ENCODE results near the gene CYP2A7. TPM values are rescaled to one million over a fixed set of nuclear protein-coding genes. Genes with fewer than 3 reads are reported as not detected.
"Not testable (repeated sequence)": the region's sequence is repeated elsewhere in the genome, so short reads cannot be mapped to it uniquely, and the experiment has no call there.

The CYP2A7 gene
- not detected in 2 replicates for polyA plus RNA-seq
- not detected in 2 replicates for polyA minus RNA-seq

DNA sequence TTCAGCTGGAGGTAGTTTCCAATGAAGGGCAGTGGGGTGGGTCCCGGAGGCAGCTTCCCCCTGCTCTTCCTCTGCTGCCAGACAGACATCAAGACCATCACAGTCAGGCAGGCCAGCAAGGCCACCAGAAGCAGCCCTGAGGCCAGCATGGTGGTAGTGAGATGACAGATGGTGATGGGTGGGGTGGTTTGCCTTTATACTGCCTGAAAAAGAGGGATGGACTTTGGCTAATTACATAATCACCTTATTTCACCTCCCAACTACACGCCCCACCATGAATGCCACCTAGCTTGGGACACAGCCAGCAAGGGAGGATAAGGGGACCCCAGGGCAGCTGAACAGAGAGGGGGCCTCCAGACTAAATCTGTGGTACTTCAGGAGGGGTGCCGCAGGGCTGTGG is at the start of gene CYP2A7:
Gene CYP2A7, minus strand, starts transcription at position 170 of the 400 bp plus-strand sequence. Its CDS starts 21 bp downstream, at position 149.
- not testable (repeated sequence) for H2AFZ ChIP-seq (ENCODE audit: low read depth, low read length); H3K27ac ChIP-seq (ENCODE audit: low read length); H3K27me3 ChIP-seq (ENCODE audit: insufficient read depth, low read depth, low read length); H3K9me3 ChIP-seq (ENCODE audit: low read length); H3K79me2 ChIP-seq (replicated peaks; ENCODE audit: insufficient read depth, low read length); H3K4me2 ChIP-seq (ENCODE audit: low read length); H3K4me3 ChIP-seq (ENCODE audit: low read length); H4K20me1 ChIP-seq (ENCODE audit: insufficient read depth); H3F3A ChIP-seq (ENCODE audit: insufficient read depth, low read length, poor library complexity, severe bottlenecking); H3K9ac ChIP-seq (ENCODE audit: low read length); H3K36me3 ChIP-seq (ENCODE audit: insufficient read depth, low read length); H3K9me2 ChIP-seq (ENCODE audit: insufficient read depth, low read length)

DNA sequence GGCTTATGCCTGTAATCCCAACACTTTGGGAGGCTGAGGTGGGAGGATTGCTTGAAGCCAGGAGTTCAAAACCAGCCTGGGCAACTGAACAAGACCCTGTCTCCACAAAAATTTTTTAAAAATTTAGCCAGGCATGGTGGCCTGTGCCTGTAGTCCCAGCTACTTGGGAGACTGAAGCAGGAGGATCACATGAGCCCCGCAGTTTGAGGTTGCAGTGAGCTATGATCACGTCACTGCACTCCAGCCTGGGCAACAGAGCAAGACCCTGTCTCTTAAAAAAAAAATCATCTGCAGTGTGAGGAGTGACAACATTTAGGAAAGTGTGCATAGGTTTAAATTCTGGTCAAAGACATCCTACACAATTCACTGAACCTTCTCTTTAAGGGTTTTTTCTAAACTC is 48.8 kb upstream of the CYP2A7 start:
- H2AFZ ChIP-seq (ENCODE audit: low read depth, low read length); H3K4me3 ChIP-seq (ENCODE audit: low read length): not testable (repeated sequence)

DNA sequence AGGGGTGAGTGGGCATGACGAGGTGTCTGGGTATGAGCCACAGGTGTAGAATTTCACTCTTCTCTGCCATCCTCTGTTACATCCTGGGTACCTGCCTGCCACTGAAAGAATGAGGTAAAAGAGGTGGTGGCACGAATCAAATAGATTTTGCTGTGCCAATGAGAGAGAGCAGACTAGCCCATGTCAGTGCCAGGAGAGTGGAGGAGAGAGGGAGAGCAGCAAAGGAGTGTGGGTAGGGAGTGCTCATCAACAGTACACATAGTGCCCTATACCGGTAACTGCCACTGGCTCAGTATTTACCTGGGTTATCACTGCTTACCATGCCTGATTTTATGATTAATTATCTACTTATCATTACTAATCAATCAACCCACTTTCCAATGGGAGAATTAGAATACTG is 47.9 kb upstream of the CYP2A7 start:
- H3K27ac ChIP-seq (ENCODE audit: low read length); H2AFZ ChIP-seq (ENCODE audit: low read depth, low read length); H3K9me2 ChIP-seq (ENCODE audit: insufficient read depth, low read length); H3K27me3 ChIP-seq (ENCODE audit: insufficient read depth, low read depth, low read length); H3K4me3 ChIP-seq (ENCODE audit: low read length); H4K20me1 ChIP-seq (ENCODE audit: insufficient read depth); H3K79me2 ChIP-seq (replicated peaks; ENCODE audit: insufficient read depth, low read length); H3K36me3 ChIP-seq (ENCODE audit: insufficient read depth, low read length); H3F3A ChIP-seq (ENCODE audit: insufficient read depth, low read length, poor library complexity, severe bottlenecking); H3K4me2 ChIP-seq (ENCODE audit: low read length); H3K9ac ChIP-seq (ENCODE audit: low read length); H3K9me3 ChIP-seq (ENCODE audit: low read length): not testable (repeated sequence)

More for the DNA sequence above, 48.8 kb upstream of the CYP2A7 start:
- H3K27me3 ChIP-seq (ENCODE audit: insufficient read depth, low read depth, low read length); H3K4me2 ChIP-seq (ENCODE audit: low read length); H3F3A ChIP-seq (ENCODE audit: insufficient read depth, low read length, poor library complexity, severe bottlenecking); H3K9me3 ChIP-seq (ENCODE audit: low read length); H3K9me2 ChIP-seq (ENCODE audit: insufficient read depth, low read length); H3K27ac ChIP-seq (ENCODE audit: low read length); H4K20me1 ChIP-seq (ENCODE audit: insufficient read depth); H3K36me3 ChIP-seq (ENCODE audit: insufficient read depth, low read length); H3K79me2 ChIP-seq (replicated peaks; ENCODE audit: insufficient read depth, low read length); H3K9ac ChIP-seq (ENCODE audit: low read length): not testable (repeated sequence)

DNA sequence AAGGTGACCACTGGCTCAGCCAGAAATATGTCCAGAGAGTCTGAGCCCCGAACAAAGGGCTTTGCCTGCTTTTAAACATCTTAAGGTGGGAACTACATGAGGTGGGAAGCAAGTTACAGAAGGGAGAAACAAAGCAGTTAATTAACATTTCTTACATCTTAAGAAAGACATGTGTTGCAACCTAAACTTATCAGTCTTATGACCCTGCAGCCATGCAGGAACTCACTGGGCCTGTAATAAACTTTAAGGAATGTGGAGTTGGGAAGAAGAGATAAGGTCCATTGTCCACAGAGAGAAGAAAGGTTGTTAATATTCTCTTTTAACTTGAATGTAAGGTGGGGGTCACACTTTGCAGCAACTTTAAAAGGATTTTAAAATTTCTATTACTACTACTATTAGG is 46.8 kb upstream of the CYP2A7 start:
- TF ChIP-seq MXI1 (conservative IDR thresholded peaks at IDR 0.05; ENCODE audit: poor library complexity, severe bottlenecking) = no peak
- TF ChIP-seq REST (IDR thresholded peaks at IDR 0.05; ENCODE audit: borderline replicate concordance) = no peak
- no peak for TF ChIP-seq RAD21 (conservative IDR thresholded peaks at IDR 0.05)
- no peak for TF ChIP-seq POLR2AphosphoS5 (IDR thresholded peaks at IDR 0.05)
- no peak for TF ChIP-seq EZH2 (IDR thresholded peaks at IDR 0.05; ENCODE audit: borderline replicate concordance, insufficient read depth, low read length, poor library complexity, severe bottlenecking)
- no peak for TF ChIP-seq EP300 (conservative IDR thresholded peaks at IDR 0.05; ENCODE audit: poor library complexity, severe bottlenecking)
- TF ChIP-seq SMC3 (conservative IDR thresholded peaks at IDR 0.05; ENCODE audit: poor library complexity) = no peak
- TF ChIP-seq, protein P1, sequence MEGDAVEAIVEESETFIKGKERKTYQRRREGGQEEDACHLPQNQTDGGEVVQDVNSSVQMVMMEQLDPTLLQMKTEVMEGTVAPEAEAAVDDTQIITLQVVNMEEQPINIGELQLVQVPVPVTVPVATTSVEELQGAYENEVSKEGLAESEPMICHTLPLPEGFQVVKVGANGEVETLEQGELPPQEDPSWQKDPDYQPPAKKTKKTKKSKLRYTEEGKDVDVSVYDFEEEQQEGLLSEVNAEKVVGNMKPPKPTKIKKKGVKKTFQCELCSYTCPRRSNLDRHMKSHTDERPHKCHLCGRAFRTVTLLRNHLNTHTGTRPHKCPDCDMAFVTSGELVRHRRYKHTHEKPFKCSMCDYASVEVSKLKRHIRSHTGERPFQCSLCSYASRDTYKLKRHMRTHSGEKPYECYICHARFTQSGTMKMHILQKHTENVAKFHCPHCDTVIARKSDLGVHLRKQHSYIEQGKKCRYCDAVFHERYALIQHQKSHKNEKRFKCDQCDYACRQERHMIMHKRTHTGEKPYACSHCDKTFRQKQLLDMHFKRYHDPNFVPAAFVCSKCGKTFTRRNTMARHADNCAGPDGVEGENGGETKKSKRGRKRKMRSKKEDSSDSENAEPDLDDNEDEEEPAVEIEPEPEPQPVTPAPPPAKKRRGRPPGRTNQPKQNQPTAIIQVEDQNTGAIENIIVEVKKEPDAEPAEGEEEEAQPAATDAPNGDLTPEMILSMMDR (IDR thresholded peaks at IDR 0.05; ENCODE audit: poor library complexity, severe bottlenecking) = no peak
- TF ChIP-seq TAF1 (IDR thresholded peaks at IDR 0.05; ENCODE audit: low read depth) = no peak
- H3K27ac ChIP-seq (ENCODE audit: low read length) = no peak overlapping the region

More for the DNA sequence above, 46.8 kb upstream of the CYP2A7 start:
- Histone ChIP-seq H4K20me1 (ENCODE audit: insufficient read depth) (no peaks in the 10 kb centered on the region), H3K27me3 (ENCODE audit: insufficient read depth, low read depth, low read length) (no peaks in the 10 kb centered on the region), H3K9me2 (ENCODE audit: insufficient read depth, low read length) (no peaks in the 10 kb centered on the region), H3F3A (ENCODE audit: insufficient read depth, low read length, poor library complexity, severe bottlenecking) (no peaks in the 10 kb centered on the region), H3K79me2 (replicated peaks; ENCODE audit: insufficient read depth, low read length) (no peaks in the 10 kb centered on the region), H3K4me3 (ENCODE audit: low read length) (no peak overlapping the region), H3K9ac (ENCODE audit: low read length) (no peak overlapping the region), H3K9me3 (ENCODE audit: low read length) (no peaks in the 10 kb centered on the region), H3K36me3 (ENCODE audit: insufficient read depth, low read length) (no peaks in the 10 kb centered on the region), H2AFZ (ENCODE audit: low read depth, low read length) (no peak overlapping the region), H3K4me2 (ENCODE audit: low read length) (no peak overlapping the region)

Data from neural cell (in vitro differentiated cells).